ENCODE results near the gene SLC37A4. TPM values are rescaled to one million over a fixed set of nuclear protein-coding genes. Genes with fewer than 3 reads are reported as not detected.

Gene SLC37A4
- total and polyA plus RNA-seq, 2 of the 13 experiments (the other 11 are each of a cell fraction or from before 2014, with no cell fraction given) = 43.0 to 56.1 TPM

- TF ChIP-seq HMGXB4 (CRISPR knock-in tag; IDR thresholded peaks at IDR 0.05; ENCODE audit: borderline replicate concordance in 1 of 2, low read depth in 1 of 2) (peak; percentile 31 to 40; a peak in 3 of 4 replicates), GATAD2A (CRISPR knock-in tag; IDR thresholded peaks at IDR 0.05) (peak; percentile 54), SIX4 (CRISPR knock-in tag; IDR thresholded peaks at IDR 0.05) (no peak), TCF7 (IDR thresholded peaks at IDR 0.05; ENCODE audit: low read depth) (no peak), MTA1 (CRISPR knock-in tag; IDR thresholded peaks at IDR 0.05; ENCODE audit: borderline replicate concordance) (no peak), NPAS2 (CRISPR knock-in tag; IDR thresholded peaks at IDR 0.05; ENCODE audit: borderline replicate concordance) (no peak), TEAD3 (CRISPR knock-in tag; optimal IDR thresholded peaks at IDR 0.05; ENCODE audit: borderline replicate concordance) (peak; percentile 5), BCLAF1 (IDR thresholded peaks at IDR 0.05) (no peak), ZNF33B (CRISPR knock-in tag; IDR thresholded peaks at IDR 0.05) (no peak), ZNF318 (CRISPR knock-in tag; IDR thresholded peaks at IDR 0.05) (0 out of 2 replicates have a peak, but pooled peaks have one; percentile 87), ZSCAN29 (CRISPR knock-in tag; conservative IDR thresholded peaks at IDR 0.05) (no peak), ATF4 (CRISPR knock-in tag; IDR thresholded peaks at IDR 0.05) (peak in 1 of 2 experiments; percentile 34; a peak in 1 of 4 replicates), ZNF335 (CRISPR knock-in tag; IDR thresholded peaks at IDR 0.05) (no peak), SOX6 (IDR thresholded peaks at IDR 0.05) (no peak), SOX6 (CRISPR knock-in tag; IDR thresholded peaks at IDR 0.05) (peak; percentile 37; the same call in 1 of the 2 replicates), ZNF563 (CRISPR knock-in tag; IDR thresholded peaks at IDR 0.05) (0 out of 2 replicates have a peak, but pooled peaks have one; percentile 21)
These were observed 1.2 kb downstream of the SLC37A4 start (continued) for GRCh38 chr11:119029340-119030028.

All from HepG2 (cell line).